Tibial nerve (tissue), 4 donors: ENCODE data around the gene SREBF2. TPM values are rescaled to one million over a fixed set of nuclear protein-coding genes. Genes with fewer than 3 reads are reported as not detected.

Experiments used
- DNase-seq, 2 donors: peaks; one replicate each; pipeline ENCODE4 v3.0.0-alpha.2; 2019; ENCODE audit warnings: low spot score in 2 of 2
- H3K27ac ChIP-seq, 4 donors: fragments of 200-600 bp; sonication (generic) in 3 of 4; one replicate each; pipeline ENCODE4 v1.5.1; 2017 to 2019; ENCODE audit warnings: mild to moderate bottlenecking in 1 of 4
- H3K27me3 ChIP-seq, 2 donors: fragments of 200-600 bp; sonication (generic) in 1 of 2; one replicate each; pipeline versions ENCODE4 v1.5.1 to v1.6.0; 2017 to 2019
- H3K36me3 ChIP-seq, 3 donors: fragments of 200-600 bp; sonication (generic); one replicate each; pipeline ENCODE4 v1.5.1; 2018 to 2019
- H3K4me1 ChIP-seq, 4 donors: fragments of 200-600 bp; sonication (generic) in 3 of 4; one replicate each; pipeline ENCODE4 v1.5.1; 2017 to 2019
- H3K4me3 ChIP-seq, 4 donors: fragments of 200-600 bp; sonication (generic) in 3 of 4; one replicate each; pipeline ENCODE4 v1.5.1; 2017 to 2019; ENCODE audit warnings: mild to moderate bottlenecking in 1 of 4, moderate library complexity in 1 of 4
- H3K9me3 ChIP-seq, 4 donors: fragments of 200-600 bp; sonication (generic) in 3 of 4; one replicate each; pipeline ENCODE4 v1.5.1; 2017 to 2019
- EP300 ChIP-seq, 2 donors: sonication (generic); formaldehyde crosslinking; IDR thresholded peaks; one replicate each; pipeline ENCODE4 v1.6.1; 2017; ENCODE audit warnings: antibody characterized with exemption in 2 of 2, mild to moderate bottlenecking in 1 of 2
- POLR2A ChIP-seq, 2 donors: fragments of 450-650 bp; IDR thresholded peaks; one replicate each; pipeline ENCODE4 v1.6.1; 2017; ENCODE audit warnings: antibody characterized with exemption in 2 of 2, mild to moderate bottlenecking in 2 of 2, moderate library complexity in 2 of 2
- WGBS, 2 donors: methylation state at CpG; one replicate each; pipeline ENCODE4 v1.1.5; 2018; 5-methylcytosine and 5-hydroxymethylcytosine counted together
- total RNA-seq, 4 donors: library from RNA; depleted of rRNA; stranded (reverse); fragments of >200 nt; gene quantifications; one replicate each; pipeline ENCODE4 v1.1.0, GENCODE V29; 2016
- TF ChIP-seq, protein P1 (sequence below), 5 experiments: fragments of 200-600 bp in 3 of 5; fragments of 450-650 bp in 2 of 5; sonication (generic) in 3 of 5; IDR thresholded peaks; one replicate each; pipeline ENCODE4 v1.5.1; 2016 to 2019; ENCODE audit warnings: antibody characterized with exemption in 5 of 5, mild to moderate bottlenecking in 3 of 5, moderate library complexity in 2 of 5

Gene SREBF2
- total RNA-seq, 4 donors from 2014 or later = 73.5 to 157 (median 129) TPM

DNA sequence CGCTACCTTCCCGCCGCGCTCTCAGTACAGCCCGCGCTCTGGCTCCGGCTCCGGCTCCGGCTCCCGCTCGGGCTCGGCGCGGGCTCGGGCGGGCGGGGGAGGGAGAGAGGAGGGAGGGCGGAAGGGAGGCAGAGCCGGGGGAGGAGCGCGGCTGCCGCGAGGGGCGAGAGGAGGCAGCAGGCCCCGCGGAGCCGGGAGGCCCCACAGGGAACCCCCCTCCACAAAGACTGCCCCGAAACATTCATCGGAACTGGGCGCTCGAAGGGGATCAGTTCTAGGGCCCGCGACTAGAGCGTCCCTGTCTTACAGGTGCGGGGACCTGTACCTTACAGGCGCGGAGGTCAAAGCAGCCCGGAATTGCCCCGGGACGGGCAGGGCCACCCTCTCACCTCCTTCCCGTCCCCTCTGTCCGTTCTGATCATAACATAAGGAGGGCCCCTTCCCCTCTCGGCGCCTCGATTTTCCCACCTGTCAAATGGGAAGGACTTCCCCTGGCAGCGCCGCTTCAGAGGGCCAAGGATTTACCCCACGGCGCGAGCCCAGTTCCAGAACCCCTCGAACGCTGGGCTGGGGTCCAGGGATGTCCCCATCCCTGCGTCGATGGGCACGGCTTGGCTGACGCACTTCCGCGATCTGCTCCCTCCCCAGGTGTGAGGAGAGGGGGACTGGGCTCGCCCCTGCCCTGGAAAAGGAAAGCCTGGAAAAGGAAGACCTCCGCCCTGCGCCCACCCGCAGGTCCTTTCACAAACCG lies 82.3 kb downstream of the SREBF2 start, which contains the start of gene SHISA8:
Gene SHISA8 (minus strand): TSS at position 40 of the 751 bp plus-strand sequence. CDS start 407 bp downstream, outside the sequence.
- DNase-seq = peak in 1 of 2 donors; percentile 26
- H3K27ac ChIP-seq = no peak within 1 kb of the TSS
- H3K4me3 ChIP-seq = peak within 1 kb of the TSS in 3 of 4 donors; percentile 9 to 51 (median 31)
- no peaks in the 10 kb centered on the region for H3K9me3 ChIP-seq
- peaks cover 8 to 91% of the 10 kb centered on the region in 2 donors for H3K27me3 ChIP-seq
- H3K4me1 ChIP-seq = peaks cover 0 to 55% (median 29%) of the 10 kb centered on the region in 4 donors
- TF ChIP-seq POLR2A (IDR thresholded peaks at IDR 0.05) = no peak
- TF ChIP-seq, protein P1, sequence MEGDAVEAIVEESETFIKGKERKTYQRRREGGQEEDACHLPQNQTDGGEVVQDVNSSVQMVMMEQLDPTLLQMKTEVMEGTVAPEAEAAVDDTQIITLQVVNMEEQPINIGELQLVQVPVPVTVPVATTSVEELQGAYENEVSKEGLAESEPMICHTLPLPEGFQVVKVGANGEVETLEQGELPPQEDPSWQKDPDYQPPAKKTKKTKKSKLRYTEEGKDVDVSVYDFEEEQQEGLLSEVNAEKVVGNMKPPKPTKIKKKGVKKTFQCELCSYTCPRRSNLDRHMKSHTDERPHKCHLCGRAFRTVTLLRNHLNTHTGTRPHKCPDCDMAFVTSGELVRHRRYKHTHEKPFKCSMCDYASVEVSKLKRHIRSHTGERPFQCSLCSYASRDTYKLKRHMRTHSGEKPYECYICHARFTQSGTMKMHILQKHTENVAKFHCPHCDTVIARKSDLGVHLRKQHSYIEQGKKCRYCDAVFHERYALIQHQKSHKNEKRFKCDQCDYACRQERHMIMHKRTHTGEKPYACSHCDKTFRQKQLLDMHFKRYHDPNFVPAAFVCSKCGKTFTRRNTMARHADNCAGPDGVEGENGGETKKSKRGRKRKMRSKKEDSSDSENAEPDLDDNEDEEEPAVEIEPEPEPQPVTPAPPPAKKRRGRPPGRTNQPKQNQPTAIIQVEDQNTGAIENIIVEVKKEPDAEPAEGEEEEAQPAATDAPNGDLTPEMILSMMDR (IDR thresholded peaks at IDR 0.05) = no peak
- TF ChIP-seq EP300 (IDR thresholded peaks at IDR 0.05) = no peak
- H3K36me3 ChIP-seq = no peaks in the 10 kb centered on the region
- WGBS, 2 donors = 5 to 10% methylated on average over 30 to 58 of the region's 63 CpGs

DNA sequence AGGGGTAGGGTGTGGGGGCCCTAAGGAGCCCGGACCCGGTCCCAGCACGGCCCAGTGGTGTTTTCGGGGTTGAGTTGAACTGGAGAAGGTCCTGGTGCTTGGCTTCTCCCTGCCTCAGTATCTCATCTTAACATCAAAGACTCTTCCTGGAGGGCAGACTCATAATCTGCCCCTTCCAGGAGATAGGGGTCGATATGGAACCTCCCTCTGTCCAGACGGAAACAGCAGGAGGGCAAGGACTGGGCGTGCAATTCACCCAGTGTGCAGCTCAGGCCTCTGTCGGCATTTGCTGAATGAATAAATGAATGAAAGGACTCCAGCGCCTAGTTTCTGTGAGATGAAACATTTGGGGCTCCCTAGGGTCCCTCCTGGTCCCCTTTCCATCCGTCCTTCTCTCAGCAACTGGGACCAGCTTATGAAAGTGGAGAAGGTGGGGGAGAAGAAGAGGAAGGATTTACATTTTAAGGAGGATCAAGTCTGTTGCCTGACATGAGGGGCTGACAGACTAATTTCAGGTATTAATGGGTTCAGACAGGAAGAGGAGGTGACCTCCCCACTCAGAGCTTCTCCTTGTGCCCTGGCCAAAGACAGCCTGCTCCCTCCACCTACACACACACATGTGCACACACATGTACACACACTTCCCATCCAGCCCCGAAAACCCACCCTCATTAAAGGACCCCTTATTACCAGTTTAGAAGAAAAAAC lies 83.0 kb downstream of the SREBF2 start:
- TF ChIP-seq, protein P1 (IDR thresholded peaks at IDR 0.05) = no peak
- TF ChIP-seq EP300 (IDR thresholded peaks at IDR 0.05) (no peak), POLR2A (IDR thresholded peaks at IDR 0.05) (no peak)
- Histone ChIP-seq H3K27ac (no peak overlapping the region), H3K27me3 (peaks cover 8 to 84% of the 10 kb centered on the region in 2 donors), H3K36me3 (no peaks in the 10 kb centered on the region), H3K4me3 (no peak overlapping the region), H3K4me1 (peaks cover 0 to 51% (median 25%) of the 10 kb centered on the region in 4 donors), H3K9me3 (no peaks in the 10 kb centered on the region)
- DNase-seq = no peak
- 43 to 64% methylated on average over 11 of the region's 11 CpGs for WGBS, 2 donors

DNA sequence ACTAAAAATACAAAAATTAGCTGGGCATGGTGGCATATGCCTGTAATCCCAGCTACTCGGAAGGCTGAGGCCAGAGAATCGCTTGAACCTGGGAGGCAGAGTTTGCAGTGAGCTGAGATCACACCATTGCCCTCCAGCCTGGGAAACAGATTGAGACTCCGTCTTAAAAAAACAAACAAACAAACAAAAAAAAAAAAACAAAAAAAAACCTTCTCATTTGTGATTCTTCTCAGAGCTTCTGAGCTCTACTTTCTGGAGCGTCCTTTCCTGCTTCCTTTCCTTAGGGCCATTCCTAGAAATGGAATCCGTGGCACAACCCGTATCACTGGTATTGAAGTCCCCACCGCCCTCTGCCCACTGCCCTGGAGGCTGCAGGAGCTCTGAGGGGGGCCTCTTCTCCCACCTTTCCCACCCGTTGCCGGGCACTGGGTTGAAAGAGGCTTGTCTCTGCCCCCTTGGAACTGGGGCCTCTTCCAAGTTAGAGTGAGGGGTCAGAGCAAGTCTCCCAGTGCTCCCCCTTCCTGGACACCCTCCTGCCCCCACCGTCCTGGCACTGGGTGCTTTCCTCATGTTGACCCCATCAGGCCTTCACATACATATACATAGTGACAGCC lies 83.9 kb downstream of the SREBF2 start:
- no peak for TF ChIP-seq POLR2A (IDR thresholded peaks at IDR 0.05)
- TF ChIP-seq, protein P1 (IDR thresholded peaks at IDR 0.05) = no peak
- Histone ChIP-seq H3K4me3 (no peak overlapping the region), H3K4me1 (peaks cover 0 to 45% (median 21%) of the 10 kb centered on the region in 4 donors), H3K9me3 (no peaks in the 10 kb centered on the region), H3K27me3 (peaks cover 3 to 75% of the 10 kb centered on the region in 2 donors), H3K36me3 (no peaks in the 10 kb centered on the region), H3K27ac (no peak overlapping the region)
- DNase-seq = no peak
- 63 to 73% methylated on average over 10 of the region's 10 CpGs for WGBS, 2 donors

DNA sequence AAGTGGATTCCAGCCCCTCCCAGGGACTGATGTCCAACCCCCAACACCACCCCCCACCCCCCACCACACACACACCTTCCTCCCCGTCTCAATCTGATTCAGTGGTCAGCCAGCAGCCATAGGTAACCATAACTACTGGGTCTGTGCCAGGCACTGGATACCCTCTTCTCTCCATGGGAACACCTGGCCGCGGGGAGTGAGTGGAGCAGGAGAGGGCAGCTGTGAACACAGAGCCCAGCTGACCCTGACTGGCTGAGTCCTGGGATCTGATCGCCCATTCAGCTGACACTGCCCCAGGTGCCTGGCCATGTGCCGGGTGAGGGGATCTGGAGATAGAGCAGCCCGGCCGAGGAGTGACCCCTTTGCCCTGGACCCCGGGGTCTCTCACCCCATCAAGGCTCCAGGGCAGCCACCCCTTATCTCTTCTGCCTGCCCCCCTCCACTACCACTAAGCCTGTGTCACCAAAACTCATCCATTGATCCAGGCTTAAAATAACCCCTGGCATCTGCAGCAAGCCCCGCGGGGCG lies 84.5 kb downstream of the SREBF2 start:
- H3K27ac ChIP-seq = no peak overlapping the region
- no peaks in the 10 kb centered on the region for H3K36me3 ChIP-seq
- H3K4me3 ChIP-seq = no peak overlapping the region
- H3K9me3 ChIP-seq = no peaks in the 10 kb centered on the region
- TF ChIP-seq, protein P1 (IDR thresholded peaks at IDR 0.05) = no peak
- TF ChIP-seq EP300 (IDR thresholded peaks at IDR 0.05) (no peak), POLR2A (IDR thresholded peaks at IDR 0.05) (no peak)
- 50 to 76% methylated on average over 10 to 11 of the region's 11 CpGs for WGBS, 2 donors
- H3K4me1 ChIP-seq = peaks cover 0 to 45% (median 21%) of the 10 kb centered on the region in 4 donors
- no peak for DNase-seq
- H3K27me3 ChIP-seq = peaks cover 2 to 69% of the 10 kb centered on the region in 2 donors
